ENCODE data around the gene KCTD14. TPM values are rescaled to one million over a fixed set of nuclear protein-coding genes. Genes with fewer than 3 reads are reported as not detected.
A peak's percentile ranks its signal among the peaks of the same experiment; 100 is the strongest.
"Not testable (repeated sequence)": the region's sequence is repeated elsewhere in the genome, so short reads cannot be mapped to it uniquely, and the experiment has no call there.

Gene KCTD14
- total RNA-seq, 4 donors from 2014 or later = 3.5 to 8.4 (median 6.2) TPM

DNA sequence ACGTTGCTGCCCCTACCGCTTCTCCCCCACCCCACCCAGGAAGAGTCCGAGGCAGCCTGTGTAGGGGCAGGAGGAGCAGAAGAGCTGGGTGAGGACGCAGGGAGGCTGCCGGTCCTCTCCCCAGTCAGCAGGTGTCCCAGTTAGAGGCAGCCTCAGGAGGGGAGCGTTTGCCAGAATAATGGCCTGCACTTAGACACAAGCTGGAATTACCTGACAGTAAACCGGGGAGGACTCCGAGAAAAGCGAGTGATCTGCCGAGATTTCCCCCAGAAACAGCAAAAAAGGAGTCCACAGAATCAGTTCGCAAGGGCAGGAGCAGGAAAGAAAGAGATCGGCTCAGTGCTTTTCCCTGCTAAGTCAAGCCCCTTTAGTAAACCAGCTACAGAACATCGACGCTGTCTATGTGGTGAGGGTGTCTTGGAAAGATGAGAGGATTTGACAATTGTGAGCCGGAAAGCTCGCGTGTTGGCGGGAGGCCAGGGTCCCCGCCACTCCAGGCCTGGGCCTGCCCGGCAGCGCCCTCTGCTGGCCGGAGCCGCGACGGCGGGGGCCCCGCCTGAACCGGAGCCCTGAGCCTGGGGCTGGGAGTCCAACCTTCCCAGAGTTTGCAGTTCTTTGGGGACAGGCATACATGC is 22.9 kb upstream of the KCTD14 start:
- ATAC-seq (ENCODE audit: low FRiP score) = peak; percentile 88
- TF ChIP-seq CTCF (IDR thresholded peaks at IDR 0.05) = peak in 2 of 3 donors; percentile 58 to 94
- DNase-seq (ENCODE audit: low spot score) = peak; percentile 77

GRCh38 chr11:78044706-78045105 is 21.6 kb upstream of the KCTD14 start:
- ATAC-seq (ENCODE audit: low FRiP score) = no peak
- TF ChIP-seq CTCF (IDR thresholded peaks at IDR 0.05) = no peak

GRCh38 chr11:78041843-78042440 is 18.9 kb upstream of the KCTD14 start:
- TF ChIP-seq CTCF (IDR thresholded peaks at IDR 0.05) = no peak
- no peak for DNase-seq (ENCODE audit: low spot score)
- ATAC-seq (ENCODE audit: low FRiP score) = no peak

More at GRCh38 chr11:78044706-78045105, 21.6 kb upstream of the KCTD14 start:
- DNase-seq (ENCODE audit: low spot score) = no peak

- DNase-seq (ENCODE audit: low spot score); ATAC-seq (ENCODE audit: low FRiP score): not testable (repeated sequence)
Observed at GRCh38 chr11:78041380-78041719, 18.3 kb upstream of the KCTD14 start.

- ATAC-seq (ENCODE audit: low FRiP score) = no peak
- TF ChIP-seq CTCF (IDR thresholded peaks at IDR 0.05) = no peak
Observed at GRCh38 chr11:78040691-78041379, 17.8 kb upstream of the KCTD14 start.

DNA sequence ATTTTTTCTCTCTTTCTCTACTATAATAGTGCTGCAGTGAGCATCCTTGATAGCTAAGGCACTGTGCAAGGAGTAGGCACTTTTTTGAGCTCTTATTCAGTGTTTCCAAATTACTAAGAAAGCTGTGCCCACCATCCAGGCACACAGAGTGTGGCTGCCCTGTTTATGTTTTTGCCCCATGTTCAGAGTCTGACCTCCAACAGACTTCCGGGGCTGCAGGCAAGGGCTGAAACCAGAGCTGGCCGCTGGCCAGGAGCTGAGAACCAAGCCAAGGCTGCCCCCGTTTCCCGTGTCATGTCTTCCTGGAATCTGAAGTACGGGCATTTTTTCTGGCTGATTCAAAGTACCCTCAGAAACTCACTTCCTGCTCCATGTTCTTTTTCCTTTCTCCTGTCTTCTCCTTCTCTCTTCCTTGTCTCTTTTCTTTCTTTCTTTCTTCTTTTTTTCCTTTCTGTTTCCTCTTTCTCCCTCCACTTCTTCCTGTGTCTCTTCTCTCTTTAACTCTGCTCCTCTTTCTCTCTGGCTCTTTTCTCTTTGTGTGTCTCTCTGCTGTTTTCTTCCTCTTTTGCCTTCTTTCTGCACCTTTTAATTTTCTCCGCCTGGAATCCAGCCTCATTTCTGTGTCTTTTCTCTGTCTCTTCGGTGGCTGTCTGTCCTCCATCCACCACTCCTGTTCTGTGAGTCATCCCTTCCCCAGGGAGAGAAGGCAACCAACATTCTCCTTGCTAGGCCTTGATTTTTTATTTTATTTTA is 17.0 kb upstream of the KCTD14 start:
- TF ChIP-seq CTCF (IDR thresholded peaks at IDR 0.05) = no peak
- DNase-seq (ENCODE audit: low spot score) = peak; percentile 42
- ATAC-seq (ENCODE audit: low FRiP score) = peak; percentile 75

More at GRCh38 chr11:78040691-78041379, 17.8 kb upstream of the KCTD14 start:
- no peak for DNase-seq (ENCODE audit: low spot score)

DNA sequence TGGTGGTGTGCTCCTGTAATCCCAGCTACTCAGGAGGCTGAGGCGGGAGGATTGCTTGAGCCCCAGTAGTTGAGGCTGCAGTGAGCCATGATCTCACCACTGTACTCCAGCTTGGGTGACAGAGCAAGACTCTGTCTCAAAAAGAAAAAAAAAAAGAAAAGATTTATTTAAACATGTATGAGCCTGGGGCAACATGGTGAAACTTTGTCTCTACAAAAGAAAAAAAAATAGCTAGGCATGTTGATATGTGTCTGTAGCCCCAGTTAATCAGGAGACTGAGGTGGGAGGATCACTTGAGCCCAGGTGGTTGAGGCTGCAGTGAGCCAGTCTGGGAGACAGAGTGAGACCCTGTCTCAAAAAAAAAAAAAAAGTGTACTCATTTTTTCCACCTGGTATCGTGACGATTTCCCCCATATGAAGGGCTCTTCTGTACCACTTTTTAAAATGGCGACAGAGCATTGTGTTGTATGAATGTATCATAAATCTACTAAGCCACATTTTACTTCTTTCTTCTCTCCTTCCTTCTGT is 16.4 kb upstream of the KCTD14 start:
- no peak for ATAC-seq (ENCODE audit: low FRiP score)
- DNase-seq (ENCODE audit: low spot score) = no peak
- no peak for TF ChIP-seq CTCF (IDR thresholded peaks at IDR 0.05)

All from omental fat pad (tissue), 4 donors.